AG09319 (cell line): ENCODE data around the gene CXCL3.

Experiments used
- DNase-seq: peaks from one replicate; pipeline ENCODE4 v3.0.0-alpha.2; 2010; ENCODE audit warnings: low read depth; ENCODE audit errors: extremely low read depth
- CTCF ChIP-seq: IDR thresholded peaks from 2 replicates; pipeline ENCODE4 v1.5.1; 2011; ENCODE audit warnings: low read depth, mild to moderate bottlenecking, inconsistent platforms, low read length, moderate library complexity

Gene CXCL3

GRCh38 chr4:74031576-74031975 lies 6.9 kb downstream of the CXCL3 start:
- DNase-seq, result no peak
- TF ChIP-seq CTCF, result no peak

- DNase-seq, result no peak
- no peak for TF ChIP-seq CTCF
Measured at GRCh38 chr4:74030285-74030684, 8.2 kb downstream of the CXCL3 start.

GRCh38 chr4:74028504-74028903 lies 10.0 kb downstream of the CXCL3 start:
- DNase-seq, result no peak
- TF ChIP-seq CTCF, result no peak

GRCh38 chr4:74023709-74024108 lies 14.8 kb downstream of the CXCL3 start:
- TF ChIP-seq CTCF, result no peak
- no peak for DNase-seq

GRCh38 chr4:74021601-74022000 lies 16.9 kb downstream of the CXCL3 start:
- no peak for DNase-seq
- TF ChIP-seq CTCF, result no peak

GRCh38 chr4:74018771-74019170 lies 19.7 kb downstream of the CXCL3 start:
- TF ChIP-seq CTCF, result no peak
- no peak for DNase-seq

GRCh38 chr4:74018116-74018515 lies 20.4 kb downstream of the CXCL3 start:
- no peak for DNase-seq
- TF ChIP-seq CTCF, result no peak
